Measurements from ENCODE around the gene CFTR. TPM values are rescaled to one million over a fixed set of nuclear protein-coding genes. Genes with fewer than 3 reads are reported as not detected.

Gene CFTR
- total RNA-seq, 1 experiment from 2014 or later = 0.19 TPM

DNA sequence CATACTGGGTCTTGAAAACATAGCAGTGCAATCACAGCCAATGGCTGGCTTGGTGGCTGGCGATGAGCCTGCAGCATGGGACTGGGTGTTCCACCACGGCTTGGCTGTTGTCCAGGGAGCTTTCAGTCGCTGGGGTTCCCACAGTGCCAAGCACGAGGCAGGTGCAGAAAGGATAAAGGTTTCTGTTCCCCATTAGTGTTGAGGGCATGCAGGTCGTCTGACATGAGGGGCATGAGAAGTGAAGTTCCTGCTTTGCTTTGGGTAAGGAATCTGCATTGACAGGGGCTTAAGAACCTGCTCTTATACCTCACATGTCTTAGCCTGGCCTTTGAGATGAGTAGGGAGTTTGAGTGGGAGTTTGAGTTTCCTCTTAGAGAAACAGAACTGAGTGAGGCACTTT, 9.0 kb upstream of the CFTR start:
- TF ChIP-seq EZH2 (IDR thresholded peaks at IDR 0.05; ENCODE audit: borderline replicate concordance, low read depth, low read length, poor library complexity, severe bottlenecking) = no peak
- TF ChIP-seq, protein P1, sequence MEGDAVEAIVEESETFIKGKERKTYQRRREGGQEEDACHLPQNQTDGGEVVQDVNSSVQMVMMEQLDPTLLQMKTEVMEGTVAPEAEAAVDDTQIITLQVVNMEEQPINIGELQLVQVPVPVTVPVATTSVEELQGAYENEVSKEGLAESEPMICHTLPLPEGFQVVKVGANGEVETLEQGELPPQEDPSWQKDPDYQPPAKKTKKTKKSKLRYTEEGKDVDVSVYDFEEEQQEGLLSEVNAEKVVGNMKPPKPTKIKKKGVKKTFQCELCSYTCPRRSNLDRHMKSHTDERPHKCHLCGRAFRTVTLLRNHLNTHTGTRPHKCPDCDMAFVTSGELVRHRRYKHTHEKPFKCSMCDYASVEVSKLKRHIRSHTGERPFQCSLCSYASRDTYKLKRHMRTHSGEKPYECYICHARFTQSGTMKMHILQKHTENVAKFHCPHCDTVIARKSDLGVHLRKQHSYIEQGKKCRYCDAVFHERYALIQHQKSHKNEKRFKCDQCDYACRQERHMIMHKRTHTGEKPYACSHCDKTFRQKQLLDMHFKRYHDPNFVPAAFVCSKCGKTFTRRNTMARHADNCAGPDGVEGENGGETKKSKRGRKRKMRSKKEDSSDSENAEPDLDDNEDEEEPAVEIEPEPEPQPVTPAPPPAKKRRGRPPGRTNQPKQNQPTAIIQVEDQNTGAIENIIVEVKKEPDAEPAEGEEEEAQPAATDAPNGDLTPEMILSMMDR (conservative IDR thresholded peaks at IDR 0.05; ENCODE audit: low read depth, low read length) = no peak
- no peaks in the 10 kb centered on the region for H3K9me3 ChIP-seq (ENCODE audit: low read depth, low read length, poor library complexity, severe bottlenecking)
- BruUV-seq (replicated peaks) = no TSS peak
- no peak for DNase-seq (ENCODE audit: low spot score)
- POLR2A ChIA-PET (ENCODE audit: low non-redundant PET) = no interaction called here
- CTCF ChIA-PET = no interaction called here
- no peaks in the 10 kb centered on the region for H3K4me1 ChIP-seq (ENCODE audit: insufficient read depth, low read length, poor library complexity, severe bottlenecking)
- no peak overlapping the region for H3K27ac ChIP-seq (ENCODE audit: low read depth, low read length, poor library complexity, severe bottlenecking)
- no peaks in the 10 kb centered on the region for H3K27me3 ChIP-seq (replicated peaks; ENCODE audit: insufficient read depth, low read depth, low read length, poor library complexity)
- H3K36me3 ChIP-seq (ENCODE audit: insufficient read depth, low read length, poor library complexity, severe bottlenecking) = no peaks in the 10 kb centered on the region
- intact Hi-C loops (cut with micrococcal nuclease; ENCODE audit: unreplicated experiment) = no loop called here
- no peak overlapping the region for H3K4me3 ChIP-seq (ENCODE audit: low read depth, low read length, poor library complexity, severe bottlenecking)

DNA sequence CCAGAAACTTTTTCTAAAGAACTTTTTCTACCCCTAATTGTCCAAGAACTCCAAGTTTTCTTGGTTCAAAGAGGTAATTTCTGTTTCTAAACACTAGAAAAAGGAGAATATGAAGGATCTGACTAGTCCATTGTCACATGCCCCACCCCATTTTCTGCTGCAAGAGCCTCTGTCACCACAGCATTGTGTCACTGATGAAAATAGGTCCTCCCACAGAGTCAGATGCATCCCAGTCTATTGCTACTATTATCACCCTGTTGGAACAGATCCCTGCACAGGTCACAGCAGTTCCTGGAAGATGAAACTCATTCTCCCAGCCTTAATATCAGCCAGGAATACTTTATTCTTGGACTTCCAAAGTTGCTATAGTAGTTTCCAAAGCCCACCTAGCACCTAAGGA, 7.5 kb upstream of the CFTR start:
- H3K9me3 ChIP-seq (ENCODE audit: low read depth, low read length, poor library complexity, severe bottlenecking) = no peaks in the 10 kb centered on the region
- DNase-seq (ENCODE audit: low spot score) = no peak
- ChIA-PET POLR2A (ENCODE audit: low non-redundant PET) (no interaction called here), CTCF (no interaction called here)
- no peak overlapping the region for H3K4me3 ChIP-seq (ENCODE audit: low read depth, low read length, poor library complexity, severe bottlenecking)
- intact Hi-C loops (cut with micrococcal nuclease; ENCODE audit: unreplicated experiment) = no loop called here
- no peaks in the 10 kb centered on the region for H3K4me1 ChIP-seq (ENCODE audit: insufficient read depth, low read length, poor library complexity, severe bottlenecking)
- no peaks in the 10 kb centered on the region for H3K27me3 ChIP-seq (replicated peaks; ENCODE audit: insufficient read depth, low read depth, low read length, poor library complexity)
- no peak overlapping the region for H3K27ac ChIP-seq (ENCODE audit: low read depth, low read length, poor library complexity, severe bottlenecking)
- no TSS peak for BruUV-seq (replicated peaks)
- no peaks in the 10 kb centered on the region for H3K36me3 ChIP-seq (ENCODE audit: insufficient read depth, low read length, poor library complexity, severe bottlenecking)
- no peak for TF ChIP-seq EZH2 (IDR thresholded peaks at IDR 0.05; ENCODE audit: borderline replicate concordance, low read depth, low read length, poor library complexity, severe bottlenecking)
- TF ChIP-seq, protein P1 (conservative IDR thresholded peaks at IDR 0.05; ENCODE audit: low read depth, low read length) = no peak

DNA sequence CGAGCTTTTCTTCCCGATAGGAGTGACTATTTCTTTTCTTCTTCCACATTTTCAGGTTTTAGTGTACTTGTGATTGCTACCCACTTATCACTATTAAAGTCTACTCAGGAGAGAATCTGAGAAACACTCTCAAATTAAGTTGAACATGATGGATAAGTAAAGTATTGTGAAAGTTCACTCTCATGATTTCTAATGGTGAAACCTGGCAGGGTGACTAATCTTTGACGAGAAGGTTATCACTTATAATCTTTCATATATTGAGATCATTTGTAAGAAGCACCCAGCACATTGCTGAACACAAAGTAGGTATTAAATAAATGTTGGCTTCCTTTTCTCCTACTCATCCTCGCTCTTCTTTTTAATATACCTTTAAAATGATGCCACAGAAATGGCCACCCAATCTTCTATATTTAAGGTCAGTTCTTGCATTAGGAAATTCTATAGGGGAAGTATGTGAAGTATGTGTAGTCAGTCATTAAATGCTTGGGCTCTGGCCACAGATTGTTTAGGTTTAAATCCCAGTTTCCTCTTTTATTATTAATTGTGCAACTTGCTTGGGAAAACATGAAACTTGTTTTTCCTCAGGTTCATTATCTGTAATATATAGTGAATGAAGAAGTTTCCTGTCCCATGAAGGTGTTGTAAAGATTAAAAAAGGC, 3.1 kb upstream of the CFTR start:
- no peak for DNase-seq (ENCODE audit: low spot score)
- TF ChIP-seq, protein P1 (conservative IDR thresholded peaks at IDR 0.05; ENCODE audit: low read depth, low read length) = no peak
- no peak for TF ChIP-seq EZH2 (IDR thresholded peaks at IDR 0.05; ENCODE audit: borderline replicate concordance, low read depth, low read length, poor library complexity, severe bottlenecking)
- CTCF ChIA-PET = no interaction called here
- BruUV-seq (replicated peaks) = no TSS peak
- Histone ChIP-seq H3K9me3 (ENCODE audit: low read depth, low read length, poor library complexity, severe bottlenecking) (no peaks in the 10 kb centered on the region), H3K36me3 (ENCODE audit: insufficient read depth, low read length, poor library complexity, severe bottlenecking) (no peaks in the 10 kb centered on the region), H3K27ac (ENCODE audit: low read depth, low read length, poor library complexity, severe bottlenecking) (no peak overlapping the region), H3K27me3 (replicated peaks; ENCODE audit: insufficient read depth, low read depth, low read length, poor library complexity) (peaks cover 25% of the 10 kb centered on the region), H3K4me1 (ENCODE audit: insufficient read depth, low read length, poor library complexity, severe bottlenecking) (no peaks in the 10 kb centered on the region), H3K4me3 (ENCODE audit: low read depth, low read length, poor library complexity, severe bottlenecking) (no peak overlapping the region)
- POLR2A ChIA-PET (ENCODE audit: low non-redundant PET) = no interaction called here
- intact Hi-C loops (cut with micrococcal nuclease; ENCODE audit: unreplicated experiment) = no loop called here

Data from A673 (cell line).